GM23338 (cell line): Measurements from ENCODE around the gene KLHL25. TPM values are rescaled to one million over a fixed set of nuclear protein-coding genes. Genes with fewer than 3 reads are reported as not detected.

Experiments used
- ATAC-seq: fragments of 200-7000 bp; cut with Tn5 transposase; 3 replicates; pipeline ENCODE4 v1.9.1; 2020
- DNase-seq: peaks from one replicate; pipeline ENCODE4 v3.0.0-alpha.2; 2015; ENCODE audit warnings: low spot score
- H2AFZ ChIP-seq: fragments of 200-600 bp; sonication (generic); 2 replicates; pipeline ENCODE4 v1.8.0; 2016; ENCODE audit warnings: antibody characterized with exemption, mild to moderate bottlenecking, moderate library complexity
- H3F3A ChIP-seq: fragments of 200-600 bp; sonication (generic); replicated peaks from 2 replicates; pipeline ENCODE4 v1.8.0; 2017; ENCODE audit warnings: antibody characterized with exemption, mixed run types, low read depth
- H3K27ac ChIP-seq: fragments of 200-600 bp; sonication (generic); 2 replicates; pipeline ENCODE4 v1.6.1; 2016; ENCODE audit warnings: low read depth
- H3K27me3 ChIP-seq: fragments of 200-600 bp; sonication (generic); 2 replicates; pipeline ENCODE4 v1.8.0; 2016; ENCODE audit warnings: mild to moderate bottlenecking, mixed run types, moderate library complexity; ENCODE audit not compliant: insufficient read depth
- H3K36me3 ChIP-seq: fragments of 200-600 bp; sonication (generic); 2 replicates; pipeline ENCODE4 v1.8.0; 2016; ENCODE audit warnings: mild to moderate bottlenecking; ENCODE audit not compliant: insufficient read depth
- H3K4me1 ChIP-seq: fragments of 200-600 bp; sonication (generic); 2 replicates; pipeline ENCODE4 v1.8.0; 2016; ENCODE audit warnings: mild to moderate bottlenecking, moderate library complexity; ENCODE audit not compliant: insufficient read depth
- H3K4me2 ChIP-seq: fragments of 200-600 bp; sonication (generic); 2 replicates; pipeline ENCODE4 v1.7.1; 2017; ENCODE audit warnings: mixed run types
- H3K4me3 ChIP-seq: fragments of 200-600 bp; sonication (generic); 2 replicates; pipeline ENCODE4 v1.6.1; 2016; ENCODE audit warnings: mixed run types
- H3K79me2 ChIP-seq: fragments of 200-600 bp; sonication (generic); replicated peaks from 2 replicates; pipeline ENCODE4 v1.8.0; 2017; ENCODE audit warnings: mild to moderate bottlenecking; ENCODE audit not compliant: insufficient read depth
- H3K9me2 ChIP-seq: fragments of 200-600 bp; sonication (generic); 2 replicates; pipeline ENCODE4 v1.8.0; 2017; ENCODE audit not compliant: insufficient read depth
- H4K20me1 ChIP-seq: fragments of 200-600 bp; sonication (generic); replicated peaks from 2 replicates; pipeline ENCODE4 v1.8.0; 2017; ENCODE audit warnings: mild to moderate bottlenecking; ENCODE audit not compliant: insufficient read depth
- H3K27ac Mint-ChIP-seq: 2 replicates; pipeline ENCODE4 v1.8.0; 2020; ENCODE audit warnings: inconsistent platforms, mild to moderate bottlenecking, moderate library complexity, mixed read lengths
- H3K27me3 Mint-ChIP-seq: 3 replicates; pipeline ENCODE4 v1.8.0; 2022; ENCODE audit warnings: low read depth, mild to moderate bottlenecking, moderate library complexity, mixed read lengths, inconsistent platforms; ENCODE audit not compliant: insufficient read depth, poor library complexity
- H3K36me3 Mint-ChIP-seq: 3 replicates; pipeline ENCODE4 v1.8.0; 2021; ENCODE audit warnings: low read depth, mild to moderate bottlenecking, inconsistent platforms, moderate library complexity, mixed read lengths
- H3K4me1 Mint-ChIP-seq: 3 replicates; pipeline ENCODE4 v1.8.0; 2020; ENCODE audit warnings: mild to moderate bottlenecking, inconsistent platforms, mixed read lengths
- H3K4me3 Mint-ChIP-seq: 3 replicates; pipeline ENCODE4 v1.8.0; 2021; ENCODE audit warnings: moderate library complexity, mild to moderate bottlenecking, inconsistent platforms, mixed read lengths
- H3K9me3 Mint-ChIP-seq: 3 replicates; pipeline ENCODE4 v1.8.0; 2020; ENCODE audit warnings: moderate library complexity, mild to moderate bottlenecking, inconsistent platforms, mixed read lengths
- CREB1 ChIP-seq: fragments of 250-450 bp; sonication (Bioruptor Pico); IDR thresholded peaks from 2 replicates; pipeline ENCODE4 v1.5.0; 2020; ENCODE audit warnings: low read depth, mild to moderate bottlenecking, moderate library complexity
- EZH2 ChIP-seq: fragments of 200-600 bp; sonication (generic); IDR thresholded peaks from one replicate; pipeline ENCODE4 v1.8.0; 2017; ENCODE audit warnings: antibody characterized with exemption, mild to moderate bottlenecking, low read depth; ENCODE audit not compliant: unreplicated experiment
- JUNB ChIP-seq: IDR thresholded peaks from one replicate; pipeline ENCODE4 v1.6.1; 2016; ENCODE audit warnings: antibody characterized with exemption; ENCODE audit not compliant: unreplicated experiment
- NANOG ChIP-seq: IDR thresholded peaks from 2 replicates; pipeline ENCODE4 v1.6.1; 2016; ENCODE audit warnings: antibody characterized with exemption, borderline replicate concordance
- POLR2AphosphoS5 ChIP-seq: IDR thresholded peaks from 2 replicates; pipeline ENCODE4 v1.6.1; 2016; ENCODE audit warnings: antibody characterized with exemption, low read depth
- STAT1 ChIP-seq: IDR thresholded peaks from one replicate; pipeline ENCODE4 v1.6.1; 2016; ENCODE audit warnings: antibody characterized with exemption; ENCODE audit not compliant: unreplicated experiment
- ZNF114 ChIP-seq: fragments of 250-450 bp; sonication (Bioruptor Pico); IDR thresholded peaks from 2 replicates; pipeline ENCODE4 v1.5.0; 2020; ENCODE audit warnings: mild to moderate bottlenecking, moderate library complexity
- polyA plus RNA-seq: library from polyadenylated mRNA; unstranded; fragments of >200 nt; fragmentation: Nextera tagmentation; extraction: Ambion mirVana; gene quantifications from 2 replicates; pipeline ENCODE4 v1.2.1, GENCODE V29; 2016
- total RNA-seq: library from RNA; depleted of rRNA; stranded (reverse); fragments of >200 nt; shearing (Covaris generic); gene quantifications from 2 replicates; pipeline ENCODE4 v1.2.3, GENCODE V29; 2014
- TF ChIP-seq, protein P1 (sequence below): fragments of 250-450 bp; sonication (Bioruptor Pico); IDR thresholded peaks from 2 replicates; pipeline ENCODE4 v1.5.0; 2020; ENCODE audit warnings: mild to moderate bottlenecking, moderate library complexity
- TF ChIP-seq, protein P2 (sequence below): IDR thresholded peaks from one replicate; pipeline ENCODE4 v1.6.1; 2018; ENCODE audit warnings: antibody characterized with exemption; ENCODE audit not compliant: unreplicated experiment
- TF ChIP-seq, protein P3 (sequence below): IDR thresholded peaks from 2 replicates; pipeline ENCODE4 v1.6.1; 2016; ENCODE audit warnings: antibody characterized with exemption

Gene KLHL25
- total and polyA plus RNA-seq, 2 experiments from 2014 or later, result 5.2 to 28.5 TPM

DNA sequence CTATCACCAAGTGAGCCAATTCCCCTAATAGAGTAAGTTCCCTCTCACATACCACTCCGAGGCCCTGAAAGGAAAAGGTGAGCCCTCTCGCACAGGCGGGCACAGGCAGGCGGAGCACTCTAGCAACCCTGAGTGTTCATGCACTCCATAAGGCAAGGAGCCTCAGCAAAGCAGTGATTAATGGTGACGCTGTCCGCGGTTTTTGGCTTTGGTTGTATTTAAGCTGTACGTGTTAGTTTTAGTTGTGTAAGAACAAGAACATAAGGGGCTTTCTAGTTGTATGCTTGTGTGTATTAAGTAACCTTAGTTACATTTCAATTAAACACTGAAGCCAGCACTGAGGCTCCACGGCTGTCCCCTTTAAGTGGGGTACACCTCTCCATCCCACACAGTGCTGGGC lies 33.1 kb downstream of the KLHL25 start:
- no peaks in the 10 kb centered on the region for H3K36me3 ChIP-seq
- no peak overlapping the region for H3K27ac ChIP-seq
- peaks cover 23% of the 10 kb centered on the region for H3K79me2 ChIP-seq
- no peaks in the 10 kb centered on the region for H3K4me1 ChIP-seq
- Mint-ChIP-seq H3K36me3 (peaks cover 23% of the 10 kb centered on the region), H3K9me3 (no peaks in the 10 kb centered on the region), H3K4me3 (no peak overlapping the region), H3K27me3 (peaks cover 4% of the 10 kb centered on the region), H3K27ac (peak overlapping the region; percentile 87), H3K4me1 (peaks cover 23% of the 10 kb centered on the region)
- no peaks in the 10 kb centered on the region for H3K9me2 ChIP-seq
- H3K4me3 ChIP-seq, result no peak overlapping the region
- no peak overlapping the region for H3K4me2 ChIP-seq
- DNase-seq (no peak), ATAC-seq (no peak)
- no peaks in the 10 kb centered on the region for H3F3A ChIP-seq
- H3K27me3 ChIP-seq, result no peaks in the 10 kb centered on the region
- no peak for TF ChIP-seq POLR2AphosphoS5
- no peak for TF ChIP-seq STAT1
- no peak for TF ChIP-seq NANOG
- TF ChIP-seq, protein P1, sequence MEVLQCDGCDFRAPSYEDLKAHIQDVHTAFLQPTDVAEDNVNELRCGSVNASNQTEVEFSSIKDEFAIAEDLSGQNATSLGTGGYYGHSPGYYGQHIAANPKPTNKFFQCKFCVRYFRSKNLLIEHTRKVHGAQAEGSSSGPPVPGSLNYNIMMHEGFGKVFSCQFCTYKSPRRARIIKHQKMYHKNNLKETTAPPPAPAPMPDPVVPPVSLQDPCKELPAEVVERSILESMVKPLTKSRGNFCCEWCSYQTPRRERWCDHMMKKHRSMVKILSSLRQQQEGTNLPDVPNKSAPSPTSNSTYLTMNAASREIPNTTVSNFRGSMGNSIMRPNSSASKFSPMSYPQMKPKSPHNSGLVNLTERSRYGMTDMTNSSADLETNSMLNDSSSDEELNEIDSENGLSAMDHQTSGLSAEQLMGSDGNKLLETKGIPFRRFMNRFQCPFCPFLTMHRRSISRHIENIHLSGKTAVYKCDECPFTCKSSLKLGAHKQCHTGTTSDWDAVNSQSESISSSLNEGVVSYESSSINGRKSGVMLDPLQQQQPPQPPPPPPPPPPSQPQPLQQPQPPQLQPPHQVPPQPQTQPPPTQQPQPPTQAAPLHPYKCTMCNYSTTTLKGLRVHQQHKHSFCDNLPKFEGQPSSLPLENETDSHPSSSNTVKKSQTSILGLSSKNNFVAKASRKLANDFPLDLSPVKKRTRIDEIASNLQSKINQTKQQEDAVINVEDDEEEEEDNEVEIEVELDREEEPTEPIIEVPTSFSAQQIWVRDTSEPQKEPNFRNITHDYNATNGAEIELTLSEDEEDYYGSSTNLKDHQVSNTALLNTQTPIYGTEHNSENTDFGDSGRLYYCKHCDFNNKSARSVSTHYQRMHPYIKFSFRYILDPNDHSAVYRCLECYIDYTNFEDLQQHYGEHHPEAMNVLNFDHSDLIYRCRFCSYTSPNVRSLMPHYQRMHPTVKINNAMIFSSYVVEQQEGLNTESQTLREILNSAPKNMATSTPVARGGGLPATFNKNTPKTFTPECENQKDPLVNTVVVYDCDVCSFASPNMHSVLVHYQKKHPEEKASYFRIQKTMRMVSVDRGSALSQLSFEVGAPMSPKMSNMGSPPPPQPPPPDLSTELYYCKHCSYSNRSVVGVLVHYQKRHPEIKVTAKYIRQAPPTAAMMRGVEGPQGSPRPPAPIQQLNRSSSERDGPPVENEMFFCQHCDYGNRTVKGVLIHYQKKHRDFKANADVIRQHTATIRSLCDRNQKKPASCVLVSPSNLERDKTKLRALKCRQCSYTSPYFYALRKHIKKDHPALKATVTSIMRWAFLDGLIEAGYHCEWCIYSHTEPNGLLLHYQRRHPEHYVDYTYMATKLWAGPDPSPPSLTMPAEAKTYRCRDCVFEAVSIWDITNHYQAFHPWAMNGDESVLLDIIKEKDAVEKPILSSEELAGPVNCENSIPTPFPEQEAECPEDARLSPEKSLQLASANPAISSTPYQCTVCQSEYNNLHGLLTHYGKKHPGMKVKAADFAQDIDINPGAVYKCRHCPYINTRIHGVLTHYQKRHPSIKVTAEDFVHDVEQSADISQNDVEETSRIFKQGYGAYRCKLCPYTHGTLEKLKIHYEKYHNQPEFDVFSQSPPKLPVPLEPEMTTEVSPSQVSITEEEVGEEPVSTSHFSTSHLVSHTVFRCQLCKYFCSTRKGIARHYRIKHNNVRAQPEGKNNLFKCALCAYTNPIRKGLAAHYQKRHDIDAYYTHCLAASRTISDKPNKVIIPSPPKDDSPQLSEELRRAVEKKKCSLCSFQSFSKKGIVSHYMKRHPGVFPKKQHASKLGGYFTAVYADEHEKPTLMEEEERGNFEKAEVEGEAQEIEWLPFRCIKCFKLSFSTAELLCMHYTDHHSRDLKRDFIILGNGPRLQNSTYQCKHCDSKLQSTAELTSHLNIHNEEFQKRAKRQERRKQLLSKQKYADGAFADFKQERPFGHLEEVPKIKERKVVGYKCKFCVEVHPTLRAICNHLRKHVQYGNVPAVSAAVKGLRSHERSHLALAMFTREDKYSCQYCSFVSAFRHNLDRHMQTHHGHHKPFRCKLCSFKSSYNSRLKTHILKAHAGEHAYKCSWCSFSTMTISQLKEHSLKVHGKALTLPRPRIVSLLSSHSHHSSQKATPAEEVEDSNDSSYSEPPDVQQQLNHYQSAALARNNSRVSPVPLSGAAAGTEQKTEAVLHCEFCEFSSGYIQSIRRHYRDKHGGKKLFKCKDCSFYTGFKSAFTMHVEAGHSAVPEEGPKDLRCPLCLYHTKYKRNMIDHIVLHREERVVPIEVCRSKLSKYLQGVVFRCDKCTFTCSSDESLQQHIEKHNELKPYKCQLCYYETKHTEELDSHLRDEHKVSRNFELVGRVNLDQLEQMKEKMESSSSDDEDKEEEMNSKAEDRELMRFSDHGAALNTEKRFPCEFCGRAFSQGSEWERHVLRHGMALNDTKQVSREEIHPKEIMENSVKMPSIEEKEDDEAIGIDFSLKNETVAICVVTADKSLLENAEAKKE, result no peak
- TF ChIP-seq, protein P2, sequence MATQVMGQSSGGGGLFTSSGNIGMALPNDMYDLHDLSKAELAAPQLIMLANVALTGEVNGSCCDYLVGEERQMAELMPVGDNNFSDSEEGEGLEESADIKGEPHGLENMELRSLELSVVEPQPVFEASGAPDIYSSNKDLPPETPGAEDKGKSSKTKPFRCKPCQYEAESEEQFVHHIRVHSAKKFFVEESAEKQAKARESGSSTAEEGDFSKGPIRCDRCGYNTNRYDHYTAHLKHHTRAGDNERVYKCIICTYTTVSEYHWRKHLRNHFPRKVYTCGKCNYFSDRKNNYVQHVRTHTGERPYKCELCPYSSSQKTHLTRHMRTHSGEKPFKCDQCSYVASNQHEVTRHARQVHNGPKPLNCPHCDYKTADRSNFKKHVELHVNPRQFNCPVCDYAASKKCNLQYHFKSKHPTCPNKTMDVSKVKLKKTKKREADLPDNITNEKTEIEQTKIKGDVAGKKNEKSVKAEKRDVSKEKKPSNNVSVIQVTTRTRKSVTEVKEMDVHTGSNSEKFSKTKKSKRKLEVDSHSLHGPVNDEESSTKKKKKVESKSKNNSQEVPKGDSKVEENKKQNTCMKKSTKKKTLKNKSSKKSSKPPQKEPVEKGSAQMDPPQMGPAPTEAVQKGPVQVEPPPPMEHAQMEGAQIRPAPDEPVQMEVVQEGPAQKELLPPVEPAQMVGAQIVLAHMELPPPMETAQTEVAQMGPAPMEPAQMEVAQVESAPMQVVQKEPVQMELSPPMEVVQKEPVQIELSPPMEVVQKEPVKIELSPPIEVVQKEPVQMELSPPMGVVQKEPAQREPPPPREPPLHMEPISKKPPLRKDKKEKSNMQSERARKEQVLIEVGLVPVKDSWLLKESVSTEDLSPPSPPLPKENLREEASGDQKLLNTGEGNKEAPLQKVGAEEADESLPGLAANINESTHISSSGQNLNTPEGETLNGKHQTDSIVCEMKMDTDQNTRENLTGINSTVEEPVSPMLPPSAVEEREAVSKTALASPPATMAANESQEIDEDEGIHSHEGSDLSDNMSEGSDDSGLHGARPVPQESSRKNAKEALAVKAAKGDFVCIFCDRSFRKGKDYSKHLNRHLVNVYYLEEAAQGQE, result no peak
- TF ChIP-seq ZNF114 (CRISPR knock-in tag), result no peak
- TF ChIP-seq EZH2, result no peak
- TF ChIP-seq, protein P3, sequence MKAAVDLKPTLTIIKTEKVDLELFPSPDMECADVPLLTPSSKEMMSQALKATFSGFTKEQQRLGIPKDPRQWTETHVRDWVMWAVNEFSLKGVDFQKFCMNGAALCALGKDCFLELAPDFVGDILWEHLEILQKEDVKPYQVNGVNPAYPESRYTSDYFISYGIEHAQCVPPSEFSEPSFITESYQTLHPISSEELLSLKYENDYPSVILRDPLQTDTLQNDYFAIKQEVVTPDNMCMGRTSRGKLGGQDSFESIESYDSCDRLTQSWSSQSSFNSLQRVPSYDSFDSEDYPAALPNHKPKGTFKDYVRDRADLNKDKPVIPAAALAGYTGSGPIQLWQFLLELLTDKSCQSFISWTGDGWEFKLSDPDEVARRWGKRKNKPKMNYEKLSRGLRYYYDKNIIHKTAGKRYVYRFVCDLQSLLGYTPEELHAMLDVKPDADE, result no peak
- no peak for TF ChIP-seq JUNB
- TF ChIP-seq CREB1 (CRISPR knock-in tag), result no peak
- no peak overlapping the region for H2AFZ ChIP-seq
- H4K20me1 ChIP-seq, result no peaks in the 10 kb centered on the region
